Esophagus muscularis mucosa (tissue), 4 donors: Measurements from ENCODE around the gene RNASE8. TPM values are rescaled to one million over a fixed set of nuclear protein-coding genes. Genes with fewer than 3 reads are reported as not detected.

Experiments
- DNase-seq: peaks from one replicate; pipeline ENCODE4 v3.0.0-alpha.2; 2017; ENCODE audit errors: extremely low spot score
- H3K27ac ChIP-seq, 4 donors: fragments of 200-600 bp; sonication (generic); replicated peaks in 1 of 4; 1 replicate in 3 of 4; 2 replicates in 1 of 4; pipeline ENCODE4 v1.5.1; 2016 to 2019; ENCODE audit warnings: mild to moderate bottlenecking in 1 of 4
- H3K27me3 ChIP-seq, 4 donors: fragments of 200-600 bp; sonication (generic); one replicate each; pipeline versions ENCODE4 v1.5.1 to v1.6.0; 2016 to 2019
- H3K36me3 ChIP-seq, 4 donors: fragments of 200-600 bp; sonication (generic); one replicate each; pipeline ENCODE4 v1.5.1; 2016 to 2019
- H3K4me1 ChIP-seq, 4 donors: fragments of 200-600 bp; sonication (generic); one replicate each; pipeline ENCODE4 v1.5.1; 2016 to 2019
- H3K4me3 ChIP-seq, 4 donors: fragments of 200-600 bp; sonication (generic); 1 replicate in 2 of 4; 2 replicates in 2 of 4; pipeline ENCODE4 v1.5.1; 2016 to 2019; ENCODE audit warnings: mild to moderate bottlenecking in 4 of 4, moderate library complexity in 1 of 4
- H3K9me3 ChIP-seq, 4 donors: fragments of 200-600 bp; sonication (generic); 1 replicate in 3 of 4; 2 replicates in 1 of 4; pipeline ENCODE4 v1.5.1; 2016 to 2019
- EP300 ChIP-seq: sonication (generic); formaldehyde crosslinking; IDR thresholded peaks from one replicate; pipeline ENCODE4 v1.6.1; 2017; ENCODE audit warnings: antibody characterized with exemption
- POLR2A ChIP-seq: fragments of 450-650 bp; IDR thresholded peaks from one replicate; pipeline ENCODE4 v1.6.1; 2017; ENCODE audit warnings: antibody characterized with exemption, moderate library complexity, mild to moderate bottlenecking, low read depth
- POLR2AphosphoS5 ChIP-seq, 2 donors: sonication (generic); formaldehyde crosslinking; IDR thresholded peaks; one replicate each; pipeline ENCODE4 v1.6.1; 2017; ENCODE audit warnings: antibody characterized with exemption in 2 of 2
- WGBS: methylation state at CpG from one replicate; pipeline ENCODE4 v1.1.5; 2018; 5-methylcytosine and 5-hydroxymethylcytosine counted together
- intact Hi-C: fragments of 100-400 bp; cut with DNase I; formaldehyde crosslinking; loops from one replicate; pipeline ENCODE4 v1.15.1; 2023
- total RNA-seq, 4 donors: library from RNA; depleted of rRNA; stranded (reverse); fragments of >200 nt; gene quantifications; one replicate each; pipeline versions ENCODE4 v1.1.0 to v1.2.1, GENCODE V29; 2016
- TF ChIP-seq, protein P1 (sequence below), 3 experiments: fragments of 200-600 bp in 2 of 3; fragments of 450-650 bp in 1 of 3; sonication (generic) in 2 of 3; IDR thresholded peaks; one replicate each; pipeline ENCODE4 v1.5.1; 2017 to 2019; ENCODE audit warnings: antibody characterized with exemption in 3 of 3, mild to moderate bottlenecking in 2 of 3, moderate library complexity in 1 of 3

RNASE8 gene
- total RNA-seq, 4 donors from 2014 or later, result not detected

GRCh38 chr14:21090194-21090939 lies 32.7 kb downstream of the RNASE8 start:
- peak overlapping the region; percentile 4 to 43 (median 22) for H3K27ac ChIP-seq
- no peak overlapping the region for H3K4me3 ChIP-seq
- H3K27me3 ChIP-seq, result no peaks in the 10 kb centered on the region
- WGBS, result 71% methylated on average over 18 of the region's 45 CpGs
- no peak for DNase-seq
- peaks cover 33 to 78% (median 58%) of the 10 kb centered on the region in 4 donors for H3K36me3 ChIP-seq
- intact Hi-C loops, result loop anchor here (5.0 to 10.0 kb wide), 2 partner anchors 73 to 174 kb away; partner anchors contain the start of gene HNRNPC
- TF ChIP-seq, protein P1, sequence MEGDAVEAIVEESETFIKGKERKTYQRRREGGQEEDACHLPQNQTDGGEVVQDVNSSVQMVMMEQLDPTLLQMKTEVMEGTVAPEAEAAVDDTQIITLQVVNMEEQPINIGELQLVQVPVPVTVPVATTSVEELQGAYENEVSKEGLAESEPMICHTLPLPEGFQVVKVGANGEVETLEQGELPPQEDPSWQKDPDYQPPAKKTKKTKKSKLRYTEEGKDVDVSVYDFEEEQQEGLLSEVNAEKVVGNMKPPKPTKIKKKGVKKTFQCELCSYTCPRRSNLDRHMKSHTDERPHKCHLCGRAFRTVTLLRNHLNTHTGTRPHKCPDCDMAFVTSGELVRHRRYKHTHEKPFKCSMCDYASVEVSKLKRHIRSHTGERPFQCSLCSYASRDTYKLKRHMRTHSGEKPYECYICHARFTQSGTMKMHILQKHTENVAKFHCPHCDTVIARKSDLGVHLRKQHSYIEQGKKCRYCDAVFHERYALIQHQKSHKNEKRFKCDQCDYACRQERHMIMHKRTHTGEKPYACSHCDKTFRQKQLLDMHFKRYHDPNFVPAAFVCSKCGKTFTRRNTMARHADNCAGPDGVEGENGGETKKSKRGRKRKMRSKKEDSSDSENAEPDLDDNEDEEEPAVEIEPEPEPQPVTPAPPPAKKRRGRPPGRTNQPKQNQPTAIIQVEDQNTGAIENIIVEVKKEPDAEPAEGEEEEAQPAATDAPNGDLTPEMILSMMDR (IDR thresholded peaks at IDR 0.05), result peak; percentile 59 to 75 (median 60)
- TF ChIP-seq POLR2AphosphoS5 (IDR thresholded peaks at IDR 0.05), result no peak
- H3K4me1 ChIP-seq, result peaks cover 9 to 57% (median 47%) of the 10 kb centered on the region in 4 donors
- H3K9me3 ChIP-seq, result no peaks in the 10 kb centered on the region

GRCh38 chr14:21090940-21091663 lies 33.5 kb downstream of the RNASE8 start:
- intact Hi-C loops, result loop anchor here (5.0 to 10.0 kb wide), 2 partner anchors 74 to 174 kb away; partner anchors contain the start of gene HNRNPC
- H3K27me3 ChIP-seq, result no peaks in the 10 kb centered on the region
- WGBS, result 84% methylated on average over 35 of the region's 45 CpGs
- H3K4me3 ChIP-seq, result no peak overlapping the region
- no peak for DNase-seq
- H3K36me3 ChIP-seq, result peaks cover 33 to 71% (median 51%) of the 10 kb centered on the region in 4 donors
- no peak for TF ChIP-seq POLR2AphosphoS5 (IDR thresholded peaks at IDR 0.05)
- no peak for TF ChIP-seq EP300
- TF ChIP-seq, protein P1 (IDR thresholded peaks at IDR 0.05), result no peak
- TF ChIP-seq POLR2A, result no peak
- peaks cover 10 to 64% (median 51%) of the 10 kb centered on the region in 4 donors for H3K4me1 ChIP-seq
- peak overlapping the region in 2 of 4 donors; percentile 18 to 43 for H3K27ac ChIP-seq
- H3K9me3 ChIP-seq, result no peaks in the 10 kb centered on the region

DNA sequence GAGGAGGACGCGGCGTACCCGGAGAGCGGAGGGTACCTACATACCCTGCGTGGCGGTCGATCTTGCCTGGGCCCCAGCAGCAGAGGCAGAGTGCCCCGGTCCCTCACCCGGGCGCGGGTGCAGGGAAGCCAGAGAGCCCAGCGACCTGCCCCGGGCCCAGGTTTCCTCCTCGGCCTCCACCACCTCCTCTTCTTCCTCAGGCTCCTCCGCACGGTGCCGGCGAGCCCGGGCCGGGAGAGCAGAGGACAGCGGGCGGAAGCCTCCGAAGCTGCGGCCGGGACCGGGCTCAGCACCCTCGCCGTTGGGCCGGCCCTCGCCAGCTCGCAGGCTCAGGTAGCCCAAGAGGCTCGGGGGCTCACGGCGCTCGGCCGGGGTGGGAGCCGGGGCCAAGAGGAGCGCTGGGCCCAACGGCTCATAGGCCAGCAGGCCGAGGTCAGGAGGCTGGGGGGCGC lies 34.2 kb downstream of the RNASE8 start:
- intact Hi-C loops, result loop anchor here (1.0 to 10.0 kb wide), 4 partner anchors 12 to 173 kb away; partner anchors contain the start of genes ARHGEF40 and HNRNPC
- H3K4me3 ChIP-seq, result no peak overlapping the region
- peaks cover 32 to 63% (median 47%) of the 10 kb centered on the region in 4 donors for H3K36me3 ChIP-seq
- TF ChIP-seq, protein P1 (IDR thresholded peaks at IDR 0.05), result no peak
- H3K27ac ChIP-seq, result peak overlapping the region; percentile 28 to 70 (median 38)
- peaks cover 15 to 71% (median 58%) of the 10 kb centered on the region in 4 donors for H3K4me1 ChIP-seq
- no peaks in the 10 kb centered on the region for H3K27me3 ChIP-seq
- WGBS, result 91% methylated on average over 20 of the region's 42 CpGs
- DNase-seq, result no peak
- no peaks in the 10 kb centered on the region for H3K9me3 ChIP-seq

- H3K27ac ChIP-seq, result peak overlapping the region; percentile 28 to 70 (median 38)
- peaks cover 32 to 57% (median 45%) of the 10 kb centered on the region in 4 donors for H3K36me3 ChIP-seq
These were observed 34.8 kb downstream of the RNASE8 start for GRCh38 chr14:21092273-21093011.

More at GRCh38 chr14:21092273-21093011, 34.8 kb downstream of the RNASE8 start:
- Histone ChIP-seq H3K9me3 (no peaks in the 10 kb centered on the region), H3K4me3 (no peak overlapping the region), H3K4me1 (peaks cover 13 to 71% (median 59%) of the 10 kb centered on the region in 4 donors), H3K27me3 (no peaks in the 10 kb centered on the region)
- intact Hi-C loops, result loop anchor here (1.0 to 10.0 kb wide), 4 partner anchors 12 to 172 kb away; partner anchors contain the start of genes ARHGEF40 and HNRNPC
- WGBS, result 26% methylated on average over 28 of the region's 59 CpGs
- no peak for DNase-seq
- peak; percentile 28 for TF ChIP-seq POLR2A
- TF ChIP-seq POLR2AphosphoS5 (IDR thresholded peaks at IDR 0.05), result peak; percentile 48 to 84
- no peak for TF ChIP-seq EP300
- TF ChIP-seq, protein P1 (IDR thresholded peaks at IDR 0.05), result peak in 2 of 3 experiments; percentile 100
